Gastroesophageal sphincter (tissue), 3 donors: ENCODE data around the gene GALNT2.

ENCODE experiments used
- POLR2A ChIP-seq, 2 donors: fragments of 450-650 bp; IDR thresholded peaks; one replicate each; pipeline ENCODE4 v1.6.1; 2017; ENCODE audit warnings: antibody characterized with exemption in 2 of 2, mild to moderate bottlenecking in 2 of 2, moderate library complexity in 1 of 2
- TF ChIP-seq, protein P1 (sequence below), 4 experiments: fragments of 200-600 bp in 2 of 4; fragments of 450-650 bp in 2 of 4; sonication (generic) in 1 of 4; IDR thresholded peaks; one replicate each; pipeline ENCODE4 v1.5.1; 2017 to 2019; ENCODE audit warnings: antibody characterized with exemption in 4 of 4, mild to moderate bottlenecking in 2 of 4, moderate library complexity in 2 of 4

DNA sequence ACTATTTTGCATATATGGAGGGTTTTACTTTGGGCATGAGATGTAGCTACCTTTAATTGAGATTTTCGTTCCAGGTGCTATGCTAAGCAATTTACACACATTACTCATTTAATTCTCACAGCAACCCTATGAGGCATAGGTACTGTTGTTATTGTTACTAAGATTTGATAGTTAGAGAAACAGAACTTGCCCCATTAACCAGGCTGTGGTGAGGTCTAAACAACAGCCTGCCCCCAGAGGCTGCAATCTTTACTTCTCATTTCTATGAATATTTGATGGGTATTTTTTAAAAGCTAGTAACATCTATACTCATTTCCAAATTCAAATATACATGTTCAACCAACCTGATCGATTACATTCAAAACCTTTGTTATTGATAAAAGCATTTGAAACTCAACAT is 155.6 kb downstream of the GALNT2 start:
- TF ChIP-seq, protein P1, sequence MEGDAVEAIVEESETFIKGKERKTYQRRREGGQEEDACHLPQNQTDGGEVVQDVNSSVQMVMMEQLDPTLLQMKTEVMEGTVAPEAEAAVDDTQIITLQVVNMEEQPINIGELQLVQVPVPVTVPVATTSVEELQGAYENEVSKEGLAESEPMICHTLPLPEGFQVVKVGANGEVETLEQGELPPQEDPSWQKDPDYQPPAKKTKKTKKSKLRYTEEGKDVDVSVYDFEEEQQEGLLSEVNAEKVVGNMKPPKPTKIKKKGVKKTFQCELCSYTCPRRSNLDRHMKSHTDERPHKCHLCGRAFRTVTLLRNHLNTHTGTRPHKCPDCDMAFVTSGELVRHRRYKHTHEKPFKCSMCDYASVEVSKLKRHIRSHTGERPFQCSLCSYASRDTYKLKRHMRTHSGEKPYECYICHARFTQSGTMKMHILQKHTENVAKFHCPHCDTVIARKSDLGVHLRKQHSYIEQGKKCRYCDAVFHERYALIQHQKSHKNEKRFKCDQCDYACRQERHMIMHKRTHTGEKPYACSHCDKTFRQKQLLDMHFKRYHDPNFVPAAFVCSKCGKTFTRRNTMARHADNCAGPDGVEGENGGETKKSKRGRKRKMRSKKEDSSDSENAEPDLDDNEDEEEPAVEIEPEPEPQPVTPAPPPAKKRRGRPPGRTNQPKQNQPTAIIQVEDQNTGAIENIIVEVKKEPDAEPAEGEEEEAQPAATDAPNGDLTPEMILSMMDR (IDR thresholded peaks at IDR 0.05), result peak in 2 of 4 experiments; percentile 23 to 29
- no peak for TF ChIP-seq POLR2A (IDR thresholded peaks at IDR 0.05)
